SU-DHL-6 (cell line): Measurements from ENCODE around the gene AGBL3.

Experiments used
- H2AFZ ChIP-seq: fragments of 200-600 bp; sonication (generic); 2 replicates; pipeline ENCODE4 v1.6.1; 2014; ENCODE audit warnings: low read depth, mild to moderate bottlenecking, moderate library complexity, mixed read lengths, antibody characterized with exemption, low read length; ENCODE audit not compliant: severe bottlenecking
- H3F3A ChIP-seq: fragments of 200-600 bp; shearing (Covaris generic); 2 replicates; pipeline ENCODE4 v1.6.0; 2016; ENCODE audit warnings: antibody characterized with exemption, mild to moderate bottlenecking; ENCODE audit not compliant: insufficient read depth
- H3K27ac ChIP-seq: fragments of 200-600 bp; sonication (generic); 2 replicates; pipeline ENCODE4 v1.5.1; 2016; ENCODE audit warnings: low read depth, mild to moderate bottlenecking, low read length, moderate library complexity, mixed read lengths
- H3K27me3 ChIP-seq: fragments of 200-600 bp; sonication (generic), shearing (Covaris generic); 2 replicates; pipeline ENCODE4 v1.6.0; 2014; ENCODE audit warnings: mild to moderate bottlenecking, low read length
- H3K36me3 ChIP-seq: fragments of 200-600 bp; sonication (generic); 2 replicates; pipeline ENCODE4 v1.6.1; 2014; ENCODE audit warnings: mild to moderate bottlenecking, low read length, mixed read lengths
- H3K4me2 ChIP-seq: fragments of 300-600, 200-600 bp; shearing (Covaris generic), sonication (generic); 2 replicates; pipeline ENCODE4 v1.6.0; 2014; ENCODE audit warnings: low read length, low read depth, mild to moderate bottlenecking; ENCODE audit not compliant: poor library complexity, severe bottlenecking
- H3K4me3 ChIP-seq: fragments of 200-600 bp; sonication (generic); 2 replicates; pipeline ENCODE4 v1.5.1; 2014; ENCODE audit warnings: antibody characterized with exemption, low read length, mild to moderate bottlenecking, mixed read lengths; ENCODE audit not compliant: insufficient read depth, poor library complexity, severe bottlenecking
- H3K79me2 ChIP-seq: fragments of 200-600 bp; sonication (generic); 2 replicates; pipeline ENCODE4 v1.6.1; 2014; ENCODE audit warnings: mild to moderate bottlenecking, low read length, moderate library complexity; ENCODE audit not compliant: insufficient read depth
- H3K9ac ChIP-seq: fragments of 200-600 bp; sonication (generic); 2 replicates; pipeline ENCODE4 v1.7.0; 2014; ENCODE audit warnings: mild to moderate bottlenecking, low read length
- H3K9me2 ChIP-seq: fragments of 200-600 bp; sonication (generic); replicated peaks from 2 replicates; pipeline ENCODE4 v1.6.1; 2014; ENCODE audit warnings: low read length; ENCODE audit not compliant: insufficient read depth
- H3K9me3 ChIP-seq: fragments of 200-600 bp; sonication (generic); 2 replicates; pipeline ENCODE4 v1.6.1; 2014; ENCODE audit warnings: low read length, mixed read lengths; ENCODE audit not compliant: insufficient read depth
- H4K20me1 ChIP-seq: fragments of 200-600 bp; sonication (generic); 2 replicates; pipeline ENCODE4 v1.6.1; 2014; ENCODE audit warnings: low read depth, mild to moderate bottlenecking, antibody characterized with exemption, low read length, moderate library complexity, mixed read lengths
- EZH2phosphoT487 ChIP-seq: fragments of 200-600 bp; sonication (generic), shearing (Covaris generic); conservative IDR thresholded peaks from 2 replicates; pipeline ENCODE4 v1.6.1; 2018; ENCODE audit warnings: mild to moderate bottlenecking, antibody characterized with exemption, low read length, moderate library complexity, mixed read lengths
- TF ChIP-seq, protein P1 (sequence below): fragments of 200-600 bp; sonication (generic); IDR thresholded peaks from one replicate; pipeline ENCODE4 v1.5.1; 2017; ENCODE audit warnings: antibody characterized with exemption, mild to moderate bottlenecking, low read length, moderate library complexity; ENCODE audit not compliant: insufficient read depth, poor library complexity, severe bottlenecking

AGBL3 gene

GRCh38 chr7:135098391-135098790 lies 112.1 kb downstream of the AGBL3 start:
- TF ChIP-seq EZH2phosphoT487: no peak
- TF ChIP-seq, protein P1, sequence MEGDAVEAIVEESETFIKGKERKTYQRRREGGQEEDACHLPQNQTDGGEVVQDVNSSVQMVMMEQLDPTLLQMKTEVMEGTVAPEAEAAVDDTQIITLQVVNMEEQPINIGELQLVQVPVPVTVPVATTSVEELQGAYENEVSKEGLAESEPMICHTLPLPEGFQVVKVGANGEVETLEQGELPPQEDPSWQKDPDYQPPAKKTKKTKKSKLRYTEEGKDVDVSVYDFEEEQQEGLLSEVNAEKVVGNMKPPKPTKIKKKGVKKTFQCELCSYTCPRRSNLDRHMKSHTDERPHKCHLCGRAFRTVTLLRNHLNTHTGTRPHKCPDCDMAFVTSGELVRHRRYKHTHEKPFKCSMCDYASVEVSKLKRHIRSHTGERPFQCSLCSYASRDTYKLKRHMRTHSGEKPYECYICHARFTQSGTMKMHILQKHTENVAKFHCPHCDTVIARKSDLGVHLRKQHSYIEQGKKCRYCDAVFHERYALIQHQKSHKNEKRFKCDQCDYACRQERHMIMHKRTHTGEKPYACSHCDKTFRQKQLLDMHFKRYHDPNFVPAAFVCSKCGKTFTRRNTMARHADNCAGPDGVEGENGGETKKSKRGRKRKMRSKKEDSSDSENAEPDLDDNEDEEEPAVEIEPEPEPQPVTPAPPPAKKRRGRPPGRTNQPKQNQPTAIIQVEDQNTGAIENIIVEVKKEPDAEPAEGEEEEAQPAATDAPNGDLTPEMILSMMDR: no peak
- Histone ChIP-seq H3K4me3 (no peak overlapping the region), H3K4me2 (no peak overlapping the region), H3F3A (no peaks in the 10 kb centered on the region), H3K9ac (no peak overlapping the region), H2AFZ (no peak overlapping the region), H3K36me3 (no peaks in the 10 kb centered on the region), H3K9me3 (no peaks in the 10 kb centered on the region), H3K27ac (no peak overlapping the region), H3K9me2 (no peaks in the 10 kb centered on the region), H4K20me1 (no peaks in the 10 kb centered on the region), H3K79me2 (no peaks in the 10 kb centered on the region), H3K27me3 (no peaks in the 10 kb centered on the region)

- no peak for TF ChIP-seq EZH2phosphoT487
- TF ChIP-seq, protein P1: no peak
Observed at GRCh38 chr7:135100856-135101255, 114.5 kb downstream of the AGBL3 start.

DNA sequence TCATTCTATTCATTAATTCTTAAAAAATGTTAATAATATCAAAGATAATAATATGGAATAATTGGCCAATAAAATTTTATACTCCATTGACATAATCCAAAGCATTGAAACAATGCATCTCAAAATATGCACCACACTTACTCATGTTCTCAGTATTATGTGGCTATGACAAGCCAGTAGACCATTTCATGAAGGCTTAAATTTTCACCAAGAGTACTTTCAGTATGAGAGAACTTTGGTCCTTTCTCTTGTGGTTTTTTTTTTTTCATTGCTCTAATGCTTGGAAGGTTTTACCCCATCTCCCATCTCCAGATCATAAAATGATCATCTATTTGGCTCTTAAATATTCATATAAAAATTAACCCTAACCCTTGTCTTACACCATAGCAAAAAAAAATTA lies 116.1 kb downstream of the AGBL3 start:
- Histone ChIP-seq H3F3A (no peaks in the 10 kb centered on the region), H3K36me3 (no peaks in the 10 kb centered on the region), H3K27me3 (no peaks in the 10 kb centered on the region), H3K4me3 (no peak overlapping the region), H3K4me2 (no peak overlapping the region), H4K20me1 (no peaks in the 10 kb centered on the region), H3K9ac (no peak overlapping the region), H3K9me2 (no peaks in the 10 kb centered on the region), H2AFZ (no peak overlapping the region), H3K27ac (no peak overlapping the region), H3K79me2 (no peaks in the 10 kb centered on the region), H3K9me3 (no peaks in the 10 kb centered on the region)
- TF ChIP-seq, protein P1: no peak
- TF ChIP-seq EZH2phosphoT487: no peak

More at GRCh38 chr7:135100856-135101255, 114.5 kb downstream of the AGBL3 start:
- Histone ChIP-seq H2AFZ (no peak overlapping the region), H3K4me3 (no peak overlapping the region), H3K36me3 (no peaks in the 10 kb centered on the region), H3K79me2 (no peaks in the 10 kb centered on the region), H3K9ac (no peak overlapping the region), H3K4me2 (no peak overlapping the region), H3F3A (no peaks in the 10 kb centered on the region), H3K9me2 (no peaks in the 10 kb centered on the region), H3K27ac (no peak overlapping the region), H3K9me3 (no peaks in the 10 kb centered on the region), H4K20me1 (no peaks in the 10 kb centered on the region), H3K27me3 (no peaks in the 10 kb centered on the region)

GRCh38 chr7:135109562-135109961 lies 123.3 kb downstream of the AGBL3 start:
- H3K79me2 ChIP-seq: no peaks in the 10 kb centered on the region
- no peaks in the 10 kb centered on the region for H3K9me2 ChIP-seq
- no peaks in the 10 kb centered on the region for H3K27me3 ChIP-seq
- H3K9ac ChIP-seq: no peak overlapping the region
- no peak overlapping the region for H3K4me2 ChIP-seq
- H3K36me3 ChIP-seq: no peaks in the 10 kb centered on the region
- H4K20me1 ChIP-seq: no peaks in the 10 kb centered on the region
- H3K27ac ChIP-seq: no peak overlapping the region
- H2AFZ ChIP-seq: no peak overlapping the region
- H3K4me3 ChIP-seq: no peak overlapping the region
- TF ChIP-seq, protein P1: no peak
- TF ChIP-seq EZH2phosphoT487: no peak
- H3K9me3 ChIP-seq: no peaks in the 10 kb centered on the region
- no peaks in the 10 kb centered on the region for H3F3A ChIP-seq
